Right lung (tissue), 5 donors: ENCODE results near the gene NXPH4. TPM values are rescaled to one million over a fixed set of nuclear protein-coding genes. Genes with fewer than 3 reads are reported as not detected.

Experiments used
- DNase-seq, 2 donors: peaks; one replicate each; pipeline ENCODE4 v3.0.0-alpha.2; 2013
- polyA plus RNA-seq, 5 donors: library from polyadenylated mRNA; unstranded; fragments of 120-200 nt; gene quantifications; one replicate each; pipeline versions ENCODE4 v1.2.1 to v1.2.3, GENCODE V29; 2013; ENCODE audit warnings: inconsistent platforms in 1 of 5, low replicate concordance in 1 of 5; ENCODE audit not compliant: insufficient read length in 5 of 5, insufficient read depth in 1 of 5

Gene NXPH4
- polyA plus RNA-seq, 5 donors, result 0.52 to 2.0 (median 0.91) TPM

- no peak for DNase-seq
These were observed 1.6 kb downstream of the NXPH4 start for GRCh38 chr12:57218030-57218853.

DNA sequence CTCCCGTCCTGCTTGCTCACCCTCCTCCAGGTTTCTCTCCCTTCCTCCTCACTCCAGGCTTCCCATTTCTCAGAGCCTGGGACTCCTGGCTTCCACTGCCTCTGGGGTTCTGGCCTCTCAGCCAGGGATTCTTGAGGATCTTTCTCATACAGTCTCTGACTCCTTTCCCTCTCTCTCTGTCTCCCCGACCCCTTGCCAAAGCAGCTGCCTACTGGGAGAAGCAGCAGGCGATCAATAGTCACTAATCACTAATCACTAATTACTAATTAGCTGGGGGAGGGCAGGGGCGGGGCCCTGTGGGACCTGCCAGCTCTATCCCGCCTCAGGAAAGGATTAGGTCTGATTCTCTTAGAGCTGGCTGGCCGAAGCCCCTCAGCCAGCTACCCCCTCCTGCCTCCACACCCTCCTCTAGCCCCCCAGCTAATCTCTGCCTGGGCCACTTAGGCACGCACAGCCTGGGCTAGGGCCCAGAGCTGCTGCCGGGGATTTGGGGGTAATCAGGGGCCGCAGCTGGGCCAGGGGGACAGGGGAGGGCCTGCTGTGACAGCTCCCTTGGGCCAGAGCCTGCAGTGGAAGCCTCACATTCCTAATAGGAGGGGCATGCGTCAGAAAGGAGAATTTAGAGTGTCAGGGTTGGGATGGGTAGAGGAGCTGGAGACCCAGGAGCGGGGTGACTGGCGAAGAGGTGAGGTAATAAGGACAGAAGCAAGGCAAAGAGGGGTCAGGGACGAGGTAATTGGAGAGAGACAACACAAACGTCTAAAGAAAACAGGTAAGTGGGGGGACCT lies 2.8 kb downstream of the NXPH4 start:
- no peak for DNase-seq

GRCh38 chr12:57219993-57220754 lies 3.6 kb downstream of the NXPH4 start:
- DNase-seq, result no peak

GRCh38 chr12:57220770-57221168 lies 4.2 kb downstream of the NXPH4 start:
- DNase-seq, result no peak

- no peak for DNase-seq
These were observed 4.7 kb downstream of the NXPH4 start for GRCh38 chr12:57221169-57221917.

DNA sequence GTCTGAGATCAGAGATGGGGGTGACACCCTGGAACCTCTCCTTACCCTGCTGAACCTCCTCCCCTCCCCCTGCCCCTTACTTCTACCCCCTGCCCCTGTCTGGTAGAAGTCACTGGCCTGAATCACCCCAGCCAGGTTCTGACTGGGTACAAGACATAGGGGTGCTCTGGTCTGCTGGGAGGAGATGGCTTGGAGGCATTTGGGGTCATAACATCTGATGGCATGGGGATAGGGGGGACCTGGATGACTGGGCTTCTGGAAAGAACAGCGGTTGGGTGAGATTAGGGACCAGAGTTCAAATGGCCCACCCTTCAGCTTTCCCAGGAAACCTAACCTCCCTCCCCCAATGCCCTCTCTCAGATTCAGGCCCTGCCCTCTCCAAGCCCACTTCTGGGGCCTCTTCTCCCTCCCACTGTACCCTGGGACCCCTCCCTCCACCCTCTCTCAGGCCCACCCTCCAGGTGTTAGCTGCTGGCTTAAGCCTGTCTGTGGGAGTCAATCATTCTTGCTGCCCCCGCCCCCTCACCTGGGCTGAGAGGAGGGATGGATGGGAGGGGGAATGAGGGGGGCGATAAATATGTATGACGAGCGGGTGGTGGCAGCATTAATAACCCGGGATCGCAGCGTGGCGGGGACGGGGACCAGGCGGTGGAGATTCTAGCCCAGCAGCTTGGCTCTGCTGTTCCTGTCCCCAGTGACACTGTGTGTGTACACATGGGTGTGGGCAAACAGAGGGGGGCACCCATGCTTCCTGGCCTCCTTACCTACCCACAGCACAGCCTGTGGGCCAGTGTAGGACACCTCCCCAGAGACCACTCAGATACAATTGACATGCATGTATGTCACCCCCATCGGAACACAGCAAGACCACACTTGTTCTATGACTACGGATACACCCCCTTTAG lies 5.9 kb downstream of the NXPH4 start:
- no peak for DNase-seq

GRCh38 chr12:57223191-57224165 lies 6.9 kb downstream of the NXPH4 start:
- no peak for DNase-seq

GRCh38 chr12:57224278-57224972 lies 7.8 kb downstream of the NXPH4 start:
- no peak for DNase-seq

DNA sequence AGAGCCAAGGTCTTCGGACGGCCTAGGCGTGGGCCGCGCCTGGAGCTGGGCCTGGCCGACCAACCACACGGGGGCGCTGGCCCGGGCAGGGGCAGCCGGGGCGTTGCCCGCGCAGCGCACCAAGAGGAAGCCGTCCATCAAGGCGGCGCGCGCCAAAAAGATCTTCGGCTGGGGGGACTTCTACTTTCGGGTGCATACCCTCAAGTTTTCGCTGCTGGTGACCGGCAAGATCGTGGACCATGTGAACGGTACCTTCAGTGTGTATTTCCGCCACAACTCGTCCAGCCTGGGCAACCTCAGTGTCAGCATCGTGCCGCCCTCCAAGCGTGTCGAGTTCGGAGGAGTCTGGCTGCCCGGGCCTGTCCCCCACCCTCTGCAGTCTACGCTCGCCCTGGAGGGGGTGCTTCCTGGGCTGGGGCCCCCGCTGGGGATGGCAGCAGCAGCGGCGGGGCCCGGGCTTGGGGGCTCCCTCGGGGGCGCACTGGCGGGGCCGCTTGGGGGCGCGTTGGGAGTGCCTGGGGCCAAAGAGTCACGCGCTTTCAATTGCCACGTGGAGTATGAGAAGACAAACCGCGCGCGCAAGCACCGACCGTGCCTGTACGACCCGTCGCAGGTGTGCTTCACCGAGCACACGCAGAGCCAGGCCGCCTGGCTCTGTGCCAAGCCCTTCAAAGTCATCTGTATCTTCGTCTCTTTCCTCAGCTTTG lies 8.5 kb downstream of the NXPH4 start:
- DNase-seq, result no peak

DNA sequence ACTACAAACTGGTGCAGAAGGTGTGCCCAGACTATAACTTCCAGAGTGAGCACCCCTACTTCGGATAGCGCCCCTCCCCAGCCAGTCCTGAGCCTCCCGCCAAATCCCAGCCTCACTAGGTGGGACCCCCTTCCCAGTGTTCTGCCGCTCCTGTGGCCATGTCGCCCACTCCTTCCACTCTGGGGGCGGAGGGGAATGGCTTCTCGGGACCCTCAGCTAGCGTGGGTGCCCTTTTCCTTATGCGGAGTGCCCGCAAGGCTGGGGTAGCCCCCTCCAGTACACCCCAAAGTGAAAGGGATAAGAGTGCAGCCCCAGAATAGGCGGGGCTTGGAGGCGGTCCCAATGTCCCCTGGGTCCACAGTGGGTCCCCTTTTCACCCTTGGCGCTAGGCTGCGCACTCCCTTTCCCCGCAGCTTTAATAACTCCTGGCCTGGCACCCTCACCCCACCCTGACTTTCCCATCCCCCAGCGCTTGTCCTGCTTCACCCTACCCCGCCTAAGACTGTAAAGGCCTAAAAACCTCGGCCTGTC lies 9.2 kb downstream of the NXPH4 start:
- DNase-seq, result no peak

DNA sequence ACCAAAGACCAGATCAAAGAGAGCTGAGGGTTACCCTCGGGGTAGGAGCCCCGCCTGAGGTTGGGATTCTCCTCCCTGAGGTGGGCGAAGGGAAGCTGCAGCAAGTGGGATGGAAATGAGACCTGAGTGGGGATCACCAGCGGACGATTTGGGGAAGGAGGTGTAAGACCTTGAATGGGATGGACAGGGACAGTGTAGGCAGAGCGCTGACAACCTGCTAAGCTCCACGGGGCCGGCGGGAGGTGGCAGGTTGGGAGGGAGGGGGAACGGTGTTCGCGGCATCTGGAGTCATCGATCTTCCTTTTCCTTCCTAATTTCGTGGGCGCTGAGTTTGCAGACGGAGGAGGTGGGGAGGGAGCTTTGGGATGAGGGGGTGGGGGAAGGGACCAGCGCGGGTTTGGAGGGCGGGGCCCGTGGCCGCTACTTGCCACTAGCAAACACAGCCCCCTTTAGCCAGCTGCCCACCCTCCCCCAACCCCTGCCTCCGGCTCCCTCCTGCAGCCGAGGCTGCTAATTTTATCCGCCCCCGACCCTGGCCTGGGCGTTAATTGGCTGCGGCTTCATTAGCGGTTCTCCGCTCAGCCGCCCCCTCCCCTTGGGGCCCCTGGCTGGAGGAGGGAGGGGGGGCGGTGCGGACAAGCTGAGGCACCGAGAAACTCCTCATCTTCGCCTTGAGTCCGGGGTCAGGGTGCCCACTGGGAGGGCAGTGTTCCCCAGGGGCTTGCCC lies 10.2 kb downstream of the NXPH4 start:
- DNase-seq, result no peak

DNA sequence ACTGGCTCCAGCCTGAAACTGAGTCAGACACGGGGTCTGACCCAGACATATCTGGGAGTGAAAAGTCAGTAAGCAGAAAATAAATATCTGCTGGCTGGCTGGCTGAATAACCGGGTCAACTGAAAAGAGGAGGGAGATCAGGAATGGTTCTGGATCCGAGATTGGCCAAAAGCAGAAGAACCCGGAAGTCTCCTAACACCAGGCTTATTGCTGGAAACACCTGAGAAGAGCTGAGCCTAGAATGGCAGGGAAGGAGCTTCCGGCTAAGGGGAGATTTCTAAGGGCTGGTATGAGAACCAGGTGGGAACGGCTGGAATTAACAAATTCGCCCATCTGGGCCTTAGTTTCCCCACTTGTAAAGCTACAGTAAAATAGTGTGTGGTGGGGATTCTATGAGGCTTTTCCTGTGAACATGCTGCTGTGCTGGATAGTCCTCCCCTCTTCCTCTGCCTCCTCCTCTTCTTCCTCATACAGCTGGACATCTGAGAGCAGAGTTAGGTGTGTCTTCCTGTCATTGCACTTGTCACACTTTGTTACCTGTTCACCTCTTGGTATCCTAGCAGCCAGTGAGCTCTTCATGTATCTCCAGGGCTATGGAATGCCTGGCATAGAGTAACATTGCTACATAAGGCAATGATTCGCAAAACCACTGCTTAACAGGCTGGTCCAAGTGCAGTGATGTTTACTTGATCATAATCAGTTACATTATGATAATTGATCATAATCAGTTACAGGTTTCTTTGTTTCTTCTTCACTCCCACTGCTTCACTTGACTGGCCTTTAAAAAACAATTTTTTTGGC lies 10.9 kb downstream of the NXPH4 start:
- no peak for DNase-seq

DNA sequence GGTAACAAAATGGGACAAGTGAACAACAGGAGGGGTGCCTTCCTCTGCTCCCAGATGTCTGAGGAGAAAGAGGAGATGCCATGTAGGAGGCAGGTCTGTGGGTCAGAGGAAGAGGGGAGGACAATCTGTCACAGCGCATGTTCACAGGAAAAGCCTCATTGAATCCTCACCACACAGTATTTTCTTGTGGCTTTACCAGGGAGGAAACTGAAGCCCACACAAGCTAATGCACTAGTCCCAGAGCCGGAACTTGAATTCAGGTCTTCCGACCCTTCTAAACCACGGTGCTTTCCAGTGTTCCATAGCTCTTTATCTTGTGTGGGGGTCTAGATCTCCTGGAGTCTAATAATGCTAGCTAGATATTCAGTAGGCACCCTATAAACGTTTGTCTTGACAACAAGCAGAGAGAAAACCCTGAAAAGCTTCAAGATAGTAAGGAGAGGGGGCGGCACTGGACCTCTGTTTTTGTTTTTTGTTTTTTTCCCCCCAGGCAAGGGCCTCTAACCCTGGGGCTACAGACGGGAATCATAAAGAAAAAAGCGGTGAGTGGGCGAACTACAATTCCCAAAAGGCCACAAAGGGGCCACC lies 12.5 kb downstream of the NXPH4 start:
- DNase-seq, result no peak

- peak; percentile 92 to 95 for DNase-seq
These were observed 13.2 kb downstream of the NXPH4 start, which contains the start of gene SHMT2 for GRCh38 chr12:57229634-57230380. Gene SHMT2 (plus strand): TSS chr12:57229711. CDS start chr12:57229779, 68 bp downstream.
